Kidney (tissue), 14 donors: Measurements from ENCODE around the gene AGRN. TPM values are rescaled to one million over a fixed set of nuclear protein-coding genes. Genes with fewer than 3 reads are reported as not detected.
A peak's percentile ranks its signal among the peaks of the same experiment; 100 is the strongest.
"Not testable (repeated sequence)": the region's sequence is repeated elsewhere in the genome, so short reads cannot be mapped to it uniquely, and the experiment has no call there.

Source experiments
- DNase-seq, 5 donors: peaks; one replicate each; pipeline ENCODE4 v3.0.0-alpha.2; 2013 to 2020
- FAIRE-seq: peaks from 2 replicates; lab custom pipeline; 2012; peaks lifted over from hg19 to GRCh38; lab: Jason Lieb, UNC
- H3K27ac ChIP-seq, 2 donors: one replicate each; pipeline ENCODE4 v1.7.0; 2013; ENCODE audit warnings: low read depth in 2 of 2, low read length in 2 of 2, inconsistent platforms in 1 of 2
- H3K27me3 ChIP-seq: one replicate; pipeline ENCODE4 v1.7.1; 2013; ENCODE audit warnings: low read length, inconsistent platforms; ENCODE audit not compliant: control insufficient read depth, insufficient read depth
- H3K36me3 ChIP-seq, 3 donors: one replicate each; pipeline versions ENCODE4 v1.7.0 to v1.7.1; 2013; ENCODE audit warnings: low read length in 3 of 3, control low read depth in 1 of 3, inconsistent platforms in 1 of 3; ENCODE audit not compliant: insufficient read depth in 3 of 3, control insufficient read depth in 2 of 3
- H3K4me1 ChIP-seq, 3 donors: one replicate each; pipeline versions ENCODE4 v1.7.0 to v1.7.1; 2013; ENCODE audit warnings: low read length in 3 of 3, inconsistent platforms in 1 of 3, low read depth in 1 of 3; ENCODE audit not compliant: control insufficient read depth in 2 of 3, insufficient read depth in 2 of 3
- H3K4me3 ChIP-seq, 3 donors: one replicate each; pipeline versions ENCODE4 v1.7.0 to v1.8.1; 2013; ENCODE audit warnings: low read length in 3 of 3, control low read depth in 1 of 3, inconsistent platforms in 1 of 3
- H3K9ac ChIP-seq, 3 donors: one replicate each; pipeline versions ENCODE4 v1.7.0 to v1.7.1; 2013; ENCODE audit warnings: low read length in 3 of 3, control low read depth in 1 of 3, inconsistent platforms in 1 of 3
- H3K9me3 ChIP-seq, 3 donors: one replicate each; pipeline versions ENCODE4 v1.7.0 to v1.7.1; 2013; ENCODE audit warnings: low read length in 3 of 3, control low read depth in 1 of 3, inconsistent platforms in 1 of 3; ENCODE audit not compliant: control insufficient read depth in 2 of 3, insufficient read depth in 1 of 3
- CTCF ChIP-seq: IDR thresholded peaks from 3 replicates; pipeline ENCODE4 v1.5.1; 2012; ENCODE audit warnings: mild to moderate bottlenecking, moderate library complexity, borderline replicate concordance; ENCODE audit not compliant: insufficient read depth; ENCODE audit errors: extremely low read depth
- intact Hi-C: fragments of 100-400 bp; cut with DNase I; formaldehyde crosslinking; loops from one replicate; pipeline ENCODE4 v1.11.1; 2022
- polyA plus RNA-seq: library from polyadenylated mRNA; stranded (reverse); fragments of 350-450 nt; fragmentation: Illumina TruSeq; extraction: RNeasy Lipid Tissue Mini Kit (QIAGEN cat#74804); gene quantifications from one replicate; pipeline ENCODE4 v1.2.3, GENCODE V29; 2014; ENCODE audit warnings: low read depth, low replicate concordance; ENCODE audit not compliant: insufficient read depth
- total RNA-seq: library from RNA; stranded (reverse); fragmentation: NEBNext Ultra II Directional; extraction: Animal tissue kit (Norgen Biotek cat#: 25700); gene quantifications from one replicate; pipeline ENCODE4 v1.2.1, GENCODE V29; 2021
- donor health status: control.
- donor health status: control.
- donor health status: control.
- donor health status: control.
- donor health status: control.
- donor health status: DM: yes; HTN: yes; CAD: no.
- donor health status: Normal renal cell carcinoma (clear cell type).

Gene AGRN
- total and polyA plus RNA-seq, 2 donors from 2014 or later = 78.5 to 261 TPM

GRCh38 chr1:1026599-1027413 is 6.9 kb downstream of the AGRN start:
- TF ChIP-seq CTCF = no peak
- Histone ChIP-seq H3K27me3 (no peaks in the 10 kb centered on the region), H3K4me1 (peaks cover 2 to 37% (median 8%) of the 10 kb centered on the region in 3 donors), H3K4me3 (no peak overlapping the region), H3K9ac (no peak overlapping the region), H3K9me3 (no peaks in the 10 kb centered on the region), H3K27ac (no peak overlapping the region), H3K36me3 (no peaks in the 10 kb centered on the region)
- DNase-seq (peak in 3 of 5 donors; percentile 69 to 86 (median 85)), FAIRE-seq (no peak)
- intact Hi-C loops = no loop called here

- DNase-seq (peak in 1 of 5 donors; percentile 60), FAIRE-seq (no peak)
- Histone ChIP-seq H3K9ac (no peak overlapping the region), H3K4me3 (no peak overlapping the region), H3K27ac (no peak overlapping the region), H3K9me3 (no peaks in the 10 kb centered on the region), H3K27me3 (no peaks in the 10 kb centered on the region), H3K36me3 (no peaks in the 10 kb centered on the region), H3K4me1 (peaks cover 2 to 42% (median 8%) of the 10 kb centered on the region in 3 donors)
- TF ChIP-seq CTCF = no peak
- intact Hi-C loops = no loop called here
Observed at GRCh38 chr1:1027791-1028190, 7.9 kb downstream of the AGRN start.

- intact Hi-C loops, H3K9me3 ChIP-seq: not testable (repeated sequence)
Observed at GRCh38 chr1:1030867-1031658, 11.1 kb downstream of the AGRN start.

More at GRCh38 chr1:1030867-1031658, 11.1 kb downstream of the AGRN start:
- not testable (repeated sequence) for H3K36me3 ChIP-seq, H3K27ac ChIP-seq, FAIRE-seq, DNase-seq, H3K9ac ChIP-seq, H3K27me3 ChIP-seq
- Histone ChIP-seq H3K4me1 (peaks cover 0 to 22% (median 2%) of the 10 kb centered on the region in 3 donors), H3K4me3 (peak overlapping the region in 1 of 3 donors; percentile 26)
